ENCODE data around the gene KIF2A. TPM values are rescaled to one million over a fixed set of nuclear protein-coding genes. Genes with fewer than 3 reads are reported as not detected.

KIF2A gene
- total RNA-seq, 1 donor from 2014 or later: 58.5 TPM

DNA sequence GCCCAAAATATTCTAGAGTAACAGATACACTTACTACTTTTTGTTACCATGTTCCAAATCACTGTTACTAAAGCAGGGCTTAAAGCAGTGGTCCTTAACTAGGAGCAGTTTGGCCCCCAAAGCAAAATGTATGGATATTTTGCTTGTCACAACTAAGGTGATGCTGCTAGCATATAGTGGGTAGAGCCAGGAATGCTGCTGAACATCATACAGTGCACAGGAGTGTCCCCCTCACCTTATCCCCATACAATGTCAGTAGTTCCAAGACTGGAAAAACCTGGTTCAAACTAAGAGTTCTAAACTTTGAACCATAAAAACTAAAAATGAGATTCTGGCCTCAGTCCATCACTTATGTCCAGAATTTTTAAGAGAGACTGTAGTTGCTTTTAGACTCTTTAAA, 69.6 kb downstream of the KIF2A start:
- H3K27ac Mint-ChIP-seq: peak overlapping the region; percentile 81
- TF ChIP-seq, protein P1, sequence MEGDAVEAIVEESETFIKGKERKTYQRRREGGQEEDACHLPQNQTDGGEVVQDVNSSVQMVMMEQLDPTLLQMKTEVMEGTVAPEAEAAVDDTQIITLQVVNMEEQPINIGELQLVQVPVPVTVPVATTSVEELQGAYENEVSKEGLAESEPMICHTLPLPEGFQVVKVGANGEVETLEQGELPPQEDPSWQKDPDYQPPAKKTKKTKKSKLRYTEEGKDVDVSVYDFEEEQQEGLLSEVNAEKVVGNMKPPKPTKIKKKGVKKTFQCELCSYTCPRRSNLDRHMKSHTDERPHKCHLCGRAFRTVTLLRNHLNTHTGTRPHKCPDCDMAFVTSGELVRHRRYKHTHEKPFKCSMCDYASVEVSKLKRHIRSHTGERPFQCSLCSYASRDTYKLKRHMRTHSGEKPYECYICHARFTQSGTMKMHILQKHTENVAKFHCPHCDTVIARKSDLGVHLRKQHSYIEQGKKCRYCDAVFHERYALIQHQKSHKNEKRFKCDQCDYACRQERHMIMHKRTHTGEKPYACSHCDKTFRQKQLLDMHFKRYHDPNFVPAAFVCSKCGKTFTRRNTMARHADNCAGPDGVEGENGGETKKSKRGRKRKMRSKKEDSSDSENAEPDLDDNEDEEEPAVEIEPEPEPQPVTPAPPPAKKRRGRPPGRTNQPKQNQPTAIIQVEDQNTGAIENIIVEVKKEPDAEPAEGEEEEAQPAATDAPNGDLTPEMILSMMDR (conservative IDR thresholded peaks at IDR 0.05): no peak
- peaks cover 34% of the 10 kb centered on the region for H3K36me3 Mint-ChIP-seq
- no peaks in the 10 kb centered on the region for H3K27me3 Mint-ChIP-seq
- no peak overlapping the region for H3K4me3 Mint-ChIP-seq
- no peaks in the 10 kb centered on the region for H3K4me1 Mint-ChIP-seq (ENCODE audit: unreplicated experiment)
- no peak for DNase-seq (ENCODE audit: extremely low spot score, unreplicated experiment)
- H3K9me3 Mint-ChIP-seq: no peaks in the 10 kb centered on the region

GRCh38 chr5:62376064-62376463, 70.1 kb downstream of the KIF2A start:
- TF ChIP-seq, protein P1 (conservative IDR thresholded peaks at IDR 0.05): no peak
- Mint-ChIP-seq H3K27ac (peak overlapping the region; percentile 81), H3K4me3 (no peak overlapping the region), H3K9me3 (no peaks in the 10 kb centered on the region), H3K4me1 (ENCODE audit: unreplicated experiment) (no peaks in the 10 kb centered on the region), H3K27me3 (no peaks in the 10 kb centered on the region), H3K36me3 (peaks cover 36% of the 10 kb centered on the region)
- DNase-seq (ENCODE audit: extremely low spot score, unreplicated experiment): no peak

DNA sequence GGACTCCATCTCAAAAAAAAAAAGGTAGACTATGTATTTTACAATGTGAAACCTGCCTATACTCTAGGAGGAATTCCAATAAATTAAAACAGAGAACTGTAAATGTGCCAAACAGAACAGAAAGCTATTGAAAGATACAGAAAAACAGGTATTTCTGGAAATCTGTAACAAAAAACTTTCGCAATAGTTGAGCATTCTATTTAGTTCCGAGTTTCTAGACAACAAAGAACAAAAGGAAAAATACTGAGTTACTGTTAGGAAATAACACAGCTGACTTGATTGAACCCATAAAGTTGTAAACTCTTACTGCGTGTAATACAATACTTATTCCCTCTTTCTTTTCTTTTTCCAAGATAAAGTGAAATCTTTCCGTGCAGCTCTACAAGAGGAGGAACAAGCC, 79.1 kb downstream of the KIF2A start:
- TF ChIP-seq, protein P1 (conservative IDR thresholded peaks at IDR 0.05): no peak
- H3K9me3 Mint-ChIP-seq: no peaks in the 10 kb centered on the region
- peak overlapping the region; percentile 99 for H3K27ac Mint-ChIP-seq
- H3K4me1 Mint-ChIP-seq (ENCODE audit: unreplicated experiment): no peaks in the 10 kb centered on the region
- H3K4me3 Mint-ChIP-seq: peak overlapping the region; percentile 77
- DNase-seq (ENCODE audit: extremely low spot score, unreplicated experiment): no peak
- H3K27me3 Mint-ChIP-seq: no peaks in the 10 kb centered on the region
- H3K36me3 Mint-ChIP-seq: peaks cover 16% of the 10 kb centered on the region

DNA sequence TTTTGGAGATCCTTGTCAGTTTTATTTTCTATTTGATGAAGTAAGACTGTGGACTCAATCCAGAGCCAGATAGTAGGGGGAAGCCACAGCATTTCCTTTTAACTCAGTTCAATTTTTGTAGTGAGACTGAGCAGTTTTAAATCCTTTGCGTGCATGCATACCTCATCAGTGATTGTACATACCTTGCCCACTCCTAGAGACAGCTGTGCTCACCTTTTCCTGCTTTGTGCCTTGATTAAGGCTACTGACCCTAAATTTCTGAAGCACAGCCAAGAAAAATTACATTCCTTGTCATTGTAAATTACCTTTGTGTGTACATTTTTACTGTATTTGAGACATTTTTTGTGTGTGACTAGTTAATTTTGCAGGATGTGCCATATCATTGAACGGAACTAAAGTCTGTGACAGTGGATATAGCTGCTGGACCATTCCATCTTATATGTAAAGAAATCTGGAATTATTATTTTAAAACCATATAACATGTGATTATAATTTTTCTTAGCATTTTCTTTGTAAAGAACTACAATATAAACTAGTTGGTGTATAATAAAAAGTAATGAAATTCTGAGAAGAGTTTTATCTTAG, 79.9 kb downstream of the KIF2A start:
- TF ChIP-seq, protein P1 (conservative IDR thresholded peaks at IDR 0.05): no peak
- peaks cover 15% of the 10 kb centered on the region for H3K36me3 Mint-ChIP-seq
- peak overlapping the region; percentile 77 for H3K4me3 Mint-ChIP-seq
- peak overlapping the region; percentile 99 for H3K27ac Mint-ChIP-seq
- DNase-seq (ENCODE audit: extremely low spot score, unreplicated experiment): no peak
- H3K4me1 Mint-ChIP-seq (ENCODE audit: unreplicated experiment): no peaks in the 10 kb centered on the region
- no peaks in the 10 kb centered on the region for H3K27me3 Mint-ChIP-seq
- H3K9me3 Mint-ChIP-seq: no peaks in the 10 kb centered on the region

GRCh38 chr5:62386824-62387223, 80.8 kb downstream of the KIF2A start:
- H3K9me3 Mint-ChIP-seq: no peaks in the 10 kb centered on the region
- no peak overlapping the region for H3K4me3 Mint-ChIP-seq
- DNase-seq (ENCODE audit: extremely low spot score, unreplicated experiment): no peak
- TF ChIP-seq, protein P1 (conservative IDR thresholded peaks at IDR 0.05): no peak
- peak overlapping the region; percentile 63 for H3K27ac Mint-ChIP-seq
- peaks cover 11% of the 10 kb centered on the region for H3K36me3 Mint-ChIP-seq
- H3K27me3 Mint-ChIP-seq: no peaks in the 10 kb centered on the region
- no peaks in the 10 kb centered on the region for H3K4me1 Mint-ChIP-seq (ENCODE audit: unreplicated experiment)

Data from type B pancreatic cell (in vitro differentiated cells).